Measurements from ENCODE around the gene ZNF230.
A peak's percentile ranks its signal among the peaks of the same experiment; 100 is the strongest.

Gene ZNF230

DNA sequence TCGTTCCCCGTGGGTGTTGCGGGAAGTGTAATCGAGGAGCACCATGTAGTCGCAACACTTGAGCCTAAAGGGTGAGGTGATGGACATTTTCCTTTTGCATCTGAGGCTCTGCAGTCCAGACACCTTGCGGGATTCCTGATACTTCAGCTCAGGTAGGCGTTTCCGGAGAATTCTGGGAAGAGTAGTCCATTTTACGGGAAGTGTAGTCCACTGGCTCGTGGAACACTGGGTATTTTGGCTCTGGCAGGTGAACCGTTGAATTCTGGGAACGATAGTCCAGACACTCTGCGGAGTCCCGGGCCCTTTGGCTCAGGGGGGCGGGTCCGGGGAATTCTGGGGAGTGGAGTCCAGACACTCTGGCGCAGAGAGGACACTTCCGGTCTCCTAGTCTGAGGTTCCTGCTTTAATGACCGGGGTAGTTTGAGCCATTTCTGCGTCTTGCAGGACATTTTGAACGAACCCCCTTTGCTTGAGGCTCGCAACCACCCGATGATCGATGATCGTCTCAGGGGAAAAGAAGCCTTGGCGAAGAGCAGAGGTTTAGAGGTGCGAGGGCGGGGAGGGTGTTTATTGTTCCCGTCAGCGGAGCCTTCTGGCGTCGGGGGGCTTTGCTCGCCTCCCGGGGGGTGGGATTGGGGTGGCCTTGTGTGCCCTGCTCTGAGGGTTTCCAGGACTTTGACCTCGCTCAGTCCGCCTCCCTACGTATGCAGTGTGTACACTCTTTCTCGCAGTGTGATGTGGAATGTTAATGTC lies 49.1 kb downstream of the ZNF230 start, which contains the start of gene ZNF223:
Gene ZNF223 (plus strand): TSS at position 387 of the 753 bp plus-strand sequence. CDS start 3,141 bp downstream, outside the sequence.
- Histone ChIP-seq H2AFZ (ENCODE audit: low read depth, low read length) (no peak within 1 kb of the TSS), H3K79me2 (ENCODE audit: low read length) (no peaks in the 10 kb centered on the region), H3K27ac (ENCODE audit: low read length) (no peak within 1 kb of the TSS), H3K9me3 (ENCODE audit: insufficient read depth, low read length) (peaks cover 6% of the 10 kb centered on the region; the same call in 1 of the 2 replicates), H3K27me3 (ENCODE audit: low read depth, low read length) (no peaks in the 10 kb centered on the region), H3K4me2 (ENCODE audit: low read length) (no peak within 1 kb of the TSS), H3K4me1 (ENCODE audit: low read length) (no peaks in the 10 kb centered on the region), H3K4me3 (ENCODE audit: low read length) (no peak within 1 kb of the TSS), H3K36me3 (replicated peaks; ENCODE audit: low read depth, low read length) (no peaks in the 10 kb centered on the region), H4K20me1 (ENCODE audit: insufficient read depth, low read length) (no peaks in the 10 kb centered on the region), H3K9ac (ENCODE audit: low read length) (no peak within 1 kb of the TSS)
- TF ChIP-seq EZH2phosphoT487 (IDR thresholded peaks at IDR 0.05; ENCODE audit: low read depth) = no peak
- TF ChIP-seq, protein P1, sequence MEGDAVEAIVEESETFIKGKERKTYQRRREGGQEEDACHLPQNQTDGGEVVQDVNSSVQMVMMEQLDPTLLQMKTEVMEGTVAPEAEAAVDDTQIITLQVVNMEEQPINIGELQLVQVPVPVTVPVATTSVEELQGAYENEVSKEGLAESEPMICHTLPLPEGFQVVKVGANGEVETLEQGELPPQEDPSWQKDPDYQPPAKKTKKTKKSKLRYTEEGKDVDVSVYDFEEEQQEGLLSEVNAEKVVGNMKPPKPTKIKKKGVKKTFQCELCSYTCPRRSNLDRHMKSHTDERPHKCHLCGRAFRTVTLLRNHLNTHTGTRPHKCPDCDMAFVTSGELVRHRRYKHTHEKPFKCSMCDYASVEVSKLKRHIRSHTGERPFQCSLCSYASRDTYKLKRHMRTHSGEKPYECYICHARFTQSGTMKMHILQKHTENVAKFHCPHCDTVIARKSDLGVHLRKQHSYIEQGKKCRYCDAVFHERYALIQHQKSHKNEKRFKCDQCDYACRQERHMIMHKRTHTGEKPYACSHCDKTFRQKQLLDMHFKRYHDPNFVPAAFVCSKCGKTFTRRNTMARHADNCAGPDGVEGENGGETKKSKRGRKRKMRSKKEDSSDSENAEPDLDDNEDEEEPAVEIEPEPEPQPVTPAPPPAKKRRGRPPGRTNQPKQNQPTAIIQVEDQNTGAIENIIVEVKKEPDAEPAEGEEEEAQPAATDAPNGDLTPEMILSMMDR (IDR thresholded peaks at IDR 0.05; ENCODE audit: low read depth, low read length) = no peak

DNA sequence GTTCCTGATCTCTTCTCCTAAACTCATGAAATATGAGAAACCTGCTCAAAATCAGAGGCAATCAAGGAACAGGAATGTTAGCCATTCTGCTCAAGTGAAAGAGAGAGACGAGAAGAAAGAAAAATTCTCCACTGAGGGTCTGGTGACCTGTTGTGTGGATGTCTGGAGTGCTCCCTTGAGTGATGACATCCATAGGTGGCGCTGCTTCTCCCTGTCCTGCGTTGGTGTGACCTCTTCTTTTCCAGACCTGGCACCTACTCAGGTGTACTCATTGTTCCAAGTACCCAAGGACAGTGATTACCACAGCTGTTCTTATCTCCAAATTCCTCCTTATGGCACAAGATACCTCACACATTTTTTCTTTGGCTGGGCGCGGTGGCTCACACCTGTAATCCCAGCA lies 53.1 kb downstream of the ZNF230 start:
- Histone ChIP-seq H3K9ac (ENCODE audit: low read length) (no peak overlapping the region), H3K4me2 (ENCODE audit: low read length) (no peak overlapping the region), H3K4me1 (ENCODE audit: low read length) (no peaks in the 10 kb centered on the region), H3K4me3 (ENCODE audit: low read length) (no peak overlapping the region), H3K79me2 (ENCODE audit: low read length) (no peaks in the 10 kb centered on the region), H2AFZ (ENCODE audit: low read depth, low read length) (no peak overlapping the region), H3K9me3 (ENCODE audit: insufficient read depth, low read length) (peaks cover 6% of the 10 kb centered on the region; the same call in 1 of the 2 replicates), H4K20me1 (ENCODE audit: insufficient read depth, low read length) (no peaks in the 10 kb centered on the region), H3K36me3 (replicated peaks; ENCODE audit: low read depth, low read length) (no peaks in the 10 kb centered on the region), H3K27me3 (ENCODE audit: low read depth, low read length) (no peaks in the 10 kb centered on the region), H3K27ac (ENCODE audit: low read length) (no peak overlapping the region)
- TF ChIP-seq EZH2phosphoT487 (IDR thresholded peaks at IDR 0.05; ENCODE audit: low read depth) = no peak
- TF ChIP-seq, protein P1 (IDR thresholded peaks at IDR 0.05; ENCODE audit: low read depth, low read length) = peak; percentile 11; the same call in 1 of the 2 replicates

DNA sequence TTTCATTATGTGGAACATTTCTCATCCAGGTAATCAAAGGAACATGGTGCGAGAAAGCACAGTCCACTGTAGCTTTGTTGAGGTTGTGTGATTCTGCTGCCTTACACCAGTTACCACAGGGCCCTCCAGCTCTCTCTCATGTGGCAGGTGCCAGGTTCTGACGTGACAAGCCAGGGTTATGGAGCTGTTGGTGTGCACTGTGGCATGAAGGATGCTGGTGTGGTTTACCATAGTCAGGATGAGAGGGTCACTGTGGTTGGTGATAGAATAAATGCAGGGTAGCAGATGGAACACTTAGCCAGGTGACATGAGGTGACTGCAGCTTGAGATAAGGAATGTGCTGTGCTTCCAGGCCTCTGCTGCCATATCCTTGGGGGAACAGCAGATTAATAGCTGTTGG lies 56.5 kb downstream of the ZNF230 start:
- Histone ChIP-seq H3K4me1 (ENCODE audit: low read length) (no peaks in the 10 kb centered on the region), H3K36me3 (replicated peaks; ENCODE audit: low read depth, low read length) (no peaks in the 10 kb centered on the region), H3K9ac (ENCODE audit: low read length) (no peak overlapping the region), H3K4me2 (ENCODE audit: low read length) (no peak overlapping the region), H3K27me3 (ENCODE audit: low read depth, low read length) (no peaks in the 10 kb centered on the region), H3K79me2 (ENCODE audit: low read length) (no peaks in the 10 kb centered on the region), H3K4me3 (ENCODE audit: low read length) (no peak overlapping the region), H3K9me3 (ENCODE audit: insufficient read depth, low read length) (peaks cover 6% of the 10 kb centered on the region; the same call in 1 of the 2 replicates), H4K20me1 (ENCODE audit: insufficient read depth, low read length) (no peaks in the 10 kb centered on the region), H2AFZ (ENCODE audit: low read depth, low read length) (no peak overlapping the region), H3K27ac (ENCODE audit: low read length) (no peak overlapping the region)
- no peak for TF ChIP-seq EZH2phosphoT487 (IDR thresholded peaks at IDR 0.05; ENCODE audit: low read depth)
- TF ChIP-seq, protein P1 (IDR thresholded peaks at IDR 0.05; ENCODE audit: low read depth, low read length) = no peak

DNA sequence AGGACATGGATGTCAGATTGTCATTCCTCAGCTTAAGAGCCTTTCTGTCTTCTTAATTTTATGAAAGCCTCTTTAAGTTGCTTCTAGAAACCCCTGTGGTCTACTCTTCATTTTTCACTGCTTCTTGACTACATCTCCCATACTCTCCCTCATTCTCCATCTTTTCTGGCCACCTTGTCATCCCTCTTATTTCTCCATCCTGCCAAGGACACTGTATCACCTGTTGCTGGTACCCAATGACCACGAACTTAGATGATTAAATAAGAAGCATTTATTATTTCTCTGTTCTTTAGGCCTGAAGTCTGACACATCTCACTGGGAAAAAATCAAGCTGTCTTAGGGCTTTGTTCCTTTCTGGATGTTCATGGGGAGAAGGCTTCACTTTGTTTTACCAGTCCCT lies 58.3 kb downstream of the ZNF230 start:
- Histone ChIP-seq H3K4me3 (ENCODE audit: low read length) (no peak overlapping the region), H3K79me2 (ENCODE audit: low read length) (no peaks in the 10 kb centered on the region), H3K4me2 (ENCODE audit: low read length) (no peak overlapping the region), H3K4me1 (ENCODE audit: low read length) (no peaks in the 10 kb centered on the region), H3K27ac (ENCODE audit: low read length) (no peak overlapping the region), H2AFZ (ENCODE audit: low read depth, low read length) (no peak overlapping the region), H3K9ac (ENCODE audit: low read length) (no peak overlapping the region), H3K9me3 (ENCODE audit: insufficient read depth, low read length) (peaks cover 3% of the 10 kb centered on the region; the same call in 1 of the 2 replicates), H4K20me1 (ENCODE audit: insufficient read depth, low read length) (no peaks in the 10 kb centered on the region), H3K27me3 (ENCODE audit: low read depth, low read length) (no peaks in the 10 kb centered on the region), H3K36me3 (replicated peaks; ENCODE audit: low read depth, low read length) (no peaks in the 10 kb centered on the region)
- TF ChIP-seq, protein P1 (IDR thresholded peaks at IDR 0.05; ENCODE audit: low read depth, low read length) = no peak
- TF ChIP-seq EZH2phosphoT487 (IDR thresholded peaks at IDR 0.05; ENCODE audit: low read depth) = no peak
